ENCODE data around the gene TBC1D2B.

Gene TBC1D2B

DNA sequence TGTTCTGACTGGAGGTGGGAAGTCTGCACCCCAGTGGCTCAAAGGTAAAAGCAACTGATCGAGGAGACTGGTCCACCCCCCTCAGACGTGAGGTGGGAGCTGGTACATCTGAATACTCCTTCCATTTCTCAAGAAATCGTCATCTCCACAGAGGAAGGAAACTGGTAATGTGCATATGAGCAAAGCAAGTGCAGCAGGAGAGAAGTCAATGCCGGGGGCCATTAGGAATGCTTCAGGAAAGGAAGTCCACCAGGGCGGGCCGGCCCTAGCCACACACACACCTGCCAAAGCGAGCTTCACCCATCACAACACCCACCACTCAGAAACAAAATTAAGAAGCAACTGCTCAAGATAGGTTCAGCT, 8.5 kb downstream of the TBC1D2B start:
- Mint-ChIP-seq H3K9me3 (no peaks in the 10 kb centered on the region), H3K27ac (peak overlapping the region in 1 of 3 experiments; percentile 82), H3K36me3 (ENCODE audit: low read depth) (no peaks in the 10 kb centered on the region), H3K4me3 (no peak overlapping the region), H3K27me3 (ENCODE audit: low read depth) (no peaks in the 10 kb centered on the region), H3K4me1 (peaks cover 19% of the 10 kb centered on the region)
- TF ChIP-seq, protein P1, sequence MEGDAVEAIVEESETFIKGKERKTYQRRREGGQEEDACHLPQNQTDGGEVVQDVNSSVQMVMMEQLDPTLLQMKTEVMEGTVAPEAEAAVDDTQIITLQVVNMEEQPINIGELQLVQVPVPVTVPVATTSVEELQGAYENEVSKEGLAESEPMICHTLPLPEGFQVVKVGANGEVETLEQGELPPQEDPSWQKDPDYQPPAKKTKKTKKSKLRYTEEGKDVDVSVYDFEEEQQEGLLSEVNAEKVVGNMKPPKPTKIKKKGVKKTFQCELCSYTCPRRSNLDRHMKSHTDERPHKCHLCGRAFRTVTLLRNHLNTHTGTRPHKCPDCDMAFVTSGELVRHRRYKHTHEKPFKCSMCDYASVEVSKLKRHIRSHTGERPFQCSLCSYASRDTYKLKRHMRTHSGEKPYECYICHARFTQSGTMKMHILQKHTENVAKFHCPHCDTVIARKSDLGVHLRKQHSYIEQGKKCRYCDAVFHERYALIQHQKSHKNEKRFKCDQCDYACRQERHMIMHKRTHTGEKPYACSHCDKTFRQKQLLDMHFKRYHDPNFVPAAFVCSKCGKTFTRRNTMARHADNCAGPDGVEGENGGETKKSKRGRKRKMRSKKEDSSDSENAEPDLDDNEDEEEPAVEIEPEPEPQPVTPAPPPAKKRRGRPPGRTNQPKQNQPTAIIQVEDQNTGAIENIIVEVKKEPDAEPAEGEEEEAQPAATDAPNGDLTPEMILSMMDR (IDR thresholded peaks at IDR 0.05; ENCODE audit: unreplicated experiment in 3 of 3) = no peak

DNA sequence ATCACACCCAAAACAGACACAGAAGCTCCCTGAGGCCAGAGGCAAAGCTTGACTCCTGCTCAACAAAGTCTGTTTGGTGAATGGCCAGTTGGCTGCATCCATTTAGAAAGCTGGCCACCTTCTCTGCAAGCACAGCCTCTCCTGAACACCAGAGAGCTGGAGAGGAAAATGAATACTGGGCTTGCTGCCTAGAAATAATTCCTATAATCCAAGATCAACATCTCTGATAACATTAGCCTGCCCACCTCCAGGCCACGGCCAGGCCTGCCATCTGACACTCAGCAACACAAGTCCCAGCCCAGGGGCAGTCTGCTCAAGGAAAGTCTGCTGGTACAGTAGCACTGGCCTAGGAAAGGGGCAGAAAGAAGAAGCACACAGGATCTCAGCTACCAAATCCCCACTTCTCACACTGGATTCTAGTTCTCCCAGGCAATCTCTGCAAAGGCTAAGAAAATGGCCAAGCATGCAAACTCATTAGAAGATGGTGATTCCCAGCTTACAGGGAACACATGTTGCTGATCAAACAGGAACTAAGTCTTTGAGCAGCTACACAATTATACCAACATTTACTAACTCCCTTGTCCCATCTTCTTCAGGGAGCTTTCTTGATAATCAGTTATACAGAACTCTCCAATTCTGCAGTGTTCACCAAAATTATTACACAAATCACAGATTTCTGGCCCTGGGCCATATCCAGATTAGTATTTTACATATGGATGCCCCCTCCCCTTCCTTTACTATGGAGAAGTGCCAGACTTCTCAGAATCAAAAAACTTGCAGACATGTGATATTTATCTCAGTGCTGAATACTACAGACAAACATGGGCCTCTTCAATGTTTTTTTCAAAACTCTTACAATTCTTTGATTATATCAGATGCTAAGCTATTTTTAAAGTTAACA, 9.9 kb downstream of the TBC1D2B start:
- H3K4me3 Mint-ChIP-seq = peak overlapping the region in 2 of 3 experiments; percentile 12 to 52
- H3K27me3 Mint-ChIP-seq (ENCODE audit: low read depth) = no peaks in the 10 kb centered on the region
- TF ChIP-seq, protein P1 (IDR thresholded peaks at IDR 0.05; ENCODE audit: unreplicated experiment in 3 of 3) = no peak
- no peaks in the 10 kb centered on the region for H3K36me3 Mint-ChIP-seq (ENCODE audit: low read depth)
- peaks cover 21% of the 10 kb centered on the region for H3K4me1 Mint-ChIP-seq
- H3K27ac Mint-ChIP-seq = peak overlapping the region in 1 of 3 experiments; percentile 82
- H3K9me3 Mint-ChIP-seq = no peaks in the 10 kb centered on the region

DNA sequence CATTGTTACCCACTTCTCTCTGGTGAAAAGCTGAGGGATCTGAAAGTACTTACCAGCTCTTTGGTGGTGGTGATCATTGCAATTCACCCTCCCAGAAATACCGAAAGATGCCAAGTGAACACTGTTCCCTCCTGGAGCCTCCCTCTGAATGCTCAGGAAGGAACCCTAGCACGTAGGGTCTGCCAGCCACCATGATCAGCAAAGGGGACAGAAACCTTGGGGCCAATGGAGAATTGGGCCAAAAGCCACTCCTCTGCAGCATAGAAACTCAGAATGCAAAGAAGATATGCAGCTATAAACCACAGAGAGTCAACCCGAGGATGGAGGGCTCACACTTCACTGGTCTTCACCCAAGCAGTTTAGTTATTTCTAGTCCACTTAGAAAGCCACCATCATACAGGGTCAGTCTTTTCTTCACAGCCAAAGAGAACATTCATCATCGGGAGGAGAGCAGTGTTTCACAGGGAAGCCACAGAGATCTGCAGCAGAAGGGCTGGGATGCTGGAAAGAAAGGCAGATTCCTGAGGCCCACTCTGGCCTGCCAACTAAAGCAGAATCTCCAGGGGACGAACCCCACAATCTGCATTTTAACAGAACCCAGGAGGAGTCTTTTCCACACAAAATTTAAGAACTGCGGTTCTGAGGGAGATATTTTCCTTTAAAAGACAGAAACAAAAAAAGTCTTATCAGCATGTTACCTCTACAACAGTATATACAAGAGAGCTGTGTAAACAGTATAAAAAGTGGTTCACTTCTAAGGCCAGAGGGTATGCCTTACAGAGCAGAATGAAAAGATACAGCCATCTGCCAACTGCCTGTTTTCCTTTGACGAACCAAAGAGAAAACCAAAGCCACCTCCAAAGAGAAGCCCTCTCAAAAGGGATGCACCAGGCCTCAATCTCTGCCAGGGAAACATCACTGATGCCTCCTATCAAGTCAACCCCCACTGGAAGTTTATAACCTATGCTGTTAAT, 11.3 kb downstream of the TBC1D2B start:
- H3K27ac Mint-ChIP-seq = peak overlapping the region in 1 of 3 experiments; percentile 82
- TF ChIP-seq, protein P1 (IDR thresholded peaks at IDR 0.05; ENCODE audit: unreplicated experiment in 3 of 3) = no peak

DNA sequence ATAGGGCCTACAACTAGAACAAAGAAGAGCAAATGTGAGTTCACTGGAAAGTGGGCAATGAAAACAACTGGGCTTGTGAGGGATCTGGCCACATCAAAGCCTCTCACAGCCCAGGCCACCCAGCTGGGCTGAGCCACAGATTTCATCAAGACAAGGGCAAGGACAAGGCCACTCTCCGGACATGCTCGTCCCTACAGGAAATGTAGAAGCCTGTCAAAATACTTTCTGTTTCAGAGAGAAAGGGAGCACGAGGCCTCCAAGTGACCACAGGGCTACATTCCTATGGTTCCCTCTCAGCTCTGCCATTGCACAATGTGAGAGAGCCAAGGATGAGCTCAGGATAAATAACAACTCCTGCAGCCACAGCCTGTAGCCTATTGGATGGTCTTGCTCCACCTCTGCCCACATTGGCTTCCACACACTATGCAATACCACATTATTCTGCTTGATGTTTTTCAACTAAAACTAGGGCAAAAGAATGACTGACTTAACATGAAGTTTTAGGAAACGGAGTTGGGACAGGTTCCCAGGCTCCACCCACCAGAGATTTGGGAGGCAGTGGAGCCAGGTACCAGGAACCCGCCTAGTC, 12.1 kb downstream of the TBC1D2B start:
- TF ChIP-seq, protein P1 (IDR thresholded peaks at IDR 0.05; ENCODE audit: unreplicated experiment in 3 of 3) = no peak
- Mint-ChIP-seq H3K27me3 (ENCODE audit: low read depth) (no peaks in the 10 kb centered on the region), H3K4me3 (no peak overlapping the region), H3K9me3 (no peaks in the 10 kb centered on the region), H3K4me1 (peaks cover 18% of the 10 kb centered on the region), H3K27ac (no peak overlapping the region), H3K36me3 (ENCODE audit: low read depth) (no peaks in the 10 kb centered on the region)

More for the DNA sequence above, 11.3 kb downstream of the TBC1D2B start:
- no peaks in the 10 kb centered on the region for H3K27me3 Mint-ChIP-seq (ENCODE audit: low read depth)
- H3K36me3 Mint-ChIP-seq (ENCODE audit: low read depth) = no peaks in the 10 kb centered on the region
- H3K9me3 Mint-ChIP-seq = no peaks in the 10 kb centered on the region
- H3K4me3 Mint-ChIP-seq = peak overlapping the region in 1 of 3 experiments; percentile 52
- peaks cover 18% of the 10 kb centered on the region for H3K4me1 Mint-ChIP-seq

DNA sequence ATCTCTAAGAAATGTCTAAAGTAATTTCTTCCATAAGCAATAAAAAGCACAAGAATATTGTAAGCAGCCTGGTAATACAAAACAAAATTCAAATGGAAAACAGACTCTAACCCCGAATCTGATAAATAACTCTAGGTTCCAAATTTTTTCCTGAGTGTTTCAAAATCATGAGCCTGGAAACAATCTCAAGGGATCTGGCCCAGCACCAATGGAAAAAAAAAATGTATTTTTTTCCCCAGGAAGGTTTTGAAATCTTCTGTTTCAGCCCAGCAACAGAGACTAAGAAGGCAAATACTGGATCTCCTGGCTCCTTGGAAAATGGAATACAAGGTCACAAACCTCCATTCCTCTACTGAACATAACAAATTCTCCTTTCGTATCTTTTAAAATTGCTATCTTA, 13.0 kb downstream of the TBC1D2B start:
- TF ChIP-seq, protein P1 (IDR thresholded peaks at IDR 0.05; ENCODE audit: unreplicated experiment in 3 of 3) = no peak
- Mint-ChIP-seq H3K9me3 (no peaks in the 10 kb centered on the region), H3K27me3 (ENCODE audit: low read depth) (no peaks in the 10 kb centered on the region)

More for the DNA sequence above, 13.0 kb downstream of the TBC1D2B start:
- Mint-ChIP-seq H3K4me1 (peaks cover 24% of the 10 kb centered on the region), H3K27ac (no peak overlapping the region), H3K36me3 (ENCODE audit: low read depth) (no peaks in the 10 kb centered on the region), H3K4me3 (no peak overlapping the region)
